ENCODE data around the gene RFX4. TPM values are rescaled to one million over a fixed set of nuclear protein-coding genes. Genes with fewer than 3 reads are reported as not detected.

Gene RFX4
- 16.8 TPM for total RNA-seq

DNA sequence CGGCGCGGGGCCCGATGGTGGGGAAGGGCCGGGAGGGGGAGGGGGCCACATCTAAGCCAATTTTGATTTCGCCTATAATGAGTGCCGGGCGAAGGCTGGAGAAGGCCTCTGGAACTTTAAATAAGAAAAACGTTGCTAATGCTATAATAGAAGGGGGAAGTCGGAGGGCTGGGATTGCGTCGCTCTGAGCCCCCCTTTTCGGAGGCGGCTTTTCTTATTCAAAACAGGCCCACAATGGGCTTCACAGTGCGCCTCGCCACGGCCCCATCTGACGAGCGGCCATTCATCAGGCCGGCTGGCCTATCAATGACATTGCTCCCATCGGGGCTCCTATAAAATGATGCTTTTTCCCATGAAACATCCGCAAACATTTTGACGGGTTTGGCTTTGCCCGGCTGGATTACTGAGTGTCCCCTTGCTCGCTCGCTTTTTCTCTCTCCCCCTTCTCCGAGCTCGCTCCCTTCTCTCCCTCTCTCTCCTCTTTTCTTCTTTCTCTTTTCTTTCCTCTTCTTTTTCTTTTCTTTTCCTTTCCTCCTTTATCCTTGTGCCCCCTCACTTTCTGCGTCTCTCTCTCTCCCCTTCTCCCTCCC lies at the start of gene RFX4:
Gene RFX4 (plus strand): TSS at position 364 of the 590 bp plus-strand sequence. CDS start 317 bp downstream, outside the sequence.

GRCh38 chr12:106774005-106774807 lies 191.4 kb downstream of the RFX4 start, which contains the start of gene RIC8B:
TSS of gene RIC8B (plus strand) at chr12:106774682. CDS start at chr12:106774746, 64 bp downstream.

Other genes starting within 250 kb of the RFX4 start
- 20.3 TPM for gene POLR3B, start 225.3 kb upstream of the RFX4 start, total RNA-seq
- 47.7 TPM for gene RIC8B, start 191.7 kb downstream of the RFX4 start, total RNA-seq